Measurements from ENCODE around the gene WDR18.

DNA sequence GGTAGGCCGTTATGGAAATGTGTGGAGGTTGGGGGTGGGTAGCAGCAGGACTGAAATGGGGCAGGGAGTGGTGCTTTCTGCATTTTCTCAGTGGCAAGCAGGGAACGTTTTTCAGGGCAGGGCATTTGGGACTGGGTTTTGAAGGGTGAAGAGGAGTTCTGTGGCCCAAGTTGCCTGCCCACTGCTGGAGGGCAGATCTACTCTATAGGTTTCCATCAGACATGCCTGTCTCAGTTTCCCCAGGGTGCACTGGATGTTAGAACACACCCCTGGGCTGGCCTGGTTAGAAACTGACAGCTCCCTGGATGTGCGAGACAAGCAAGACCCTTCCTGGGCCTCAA is 15.2 kb downstream of the WDR18 start:
- TF ChIP-seq JUND (IDR thresholded peaks at IDR 0.05) (no peak), SIN3A (IDR thresholded peaks at IDR 0.05; ENCODE audit: low read depth) (no peak), POLR2AphosphoS5 (IDR thresholded peaks at IDR 0.05; ENCODE audit: low read depth, low read length) (no peak), YY1 (IDR thresholded peaks at IDR 0.05; ENCODE audit: extremely low read depth, insufficient replicate concordance, low read depth, low read length) (no peak), POLR2A (IDR thresholded peaks at IDR 0.05; ENCODE audit: borderline replicate concordance, extremely low read depth, insufficient read depth, insufficient read length) (no peak)
- TF ChIP-seq, protein P1, sequence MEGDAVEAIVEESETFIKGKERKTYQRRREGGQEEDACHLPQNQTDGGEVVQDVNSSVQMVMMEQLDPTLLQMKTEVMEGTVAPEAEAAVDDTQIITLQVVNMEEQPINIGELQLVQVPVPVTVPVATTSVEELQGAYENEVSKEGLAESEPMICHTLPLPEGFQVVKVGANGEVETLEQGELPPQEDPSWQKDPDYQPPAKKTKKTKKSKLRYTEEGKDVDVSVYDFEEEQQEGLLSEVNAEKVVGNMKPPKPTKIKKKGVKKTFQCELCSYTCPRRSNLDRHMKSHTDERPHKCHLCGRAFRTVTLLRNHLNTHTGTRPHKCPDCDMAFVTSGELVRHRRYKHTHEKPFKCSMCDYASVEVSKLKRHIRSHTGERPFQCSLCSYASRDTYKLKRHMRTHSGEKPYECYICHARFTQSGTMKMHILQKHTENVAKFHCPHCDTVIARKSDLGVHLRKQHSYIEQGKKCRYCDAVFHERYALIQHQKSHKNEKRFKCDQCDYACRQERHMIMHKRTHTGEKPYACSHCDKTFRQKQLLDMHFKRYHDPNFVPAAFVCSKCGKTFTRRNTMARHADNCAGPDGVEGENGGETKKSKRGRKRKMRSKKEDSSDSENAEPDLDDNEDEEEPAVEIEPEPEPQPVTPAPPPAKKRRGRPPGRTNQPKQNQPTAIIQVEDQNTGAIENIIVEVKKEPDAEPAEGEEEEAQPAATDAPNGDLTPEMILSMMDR (IDR thresholded peaks at IDR 0.05 in 2 of 3, conservative IDR thresholded peaks at IDR 0.05 in 1 of 3; ENCODE audit: borderline replicate concordance in 1 of 3, insufficient read depth in 1 of 3, low read depth in 2 of 3, low read length in 2 of 3) = no peak

Measured in HCT116 (cell line).